ENCODE results near the gene TIGD1.

The TIGD1 gene

DNA sequence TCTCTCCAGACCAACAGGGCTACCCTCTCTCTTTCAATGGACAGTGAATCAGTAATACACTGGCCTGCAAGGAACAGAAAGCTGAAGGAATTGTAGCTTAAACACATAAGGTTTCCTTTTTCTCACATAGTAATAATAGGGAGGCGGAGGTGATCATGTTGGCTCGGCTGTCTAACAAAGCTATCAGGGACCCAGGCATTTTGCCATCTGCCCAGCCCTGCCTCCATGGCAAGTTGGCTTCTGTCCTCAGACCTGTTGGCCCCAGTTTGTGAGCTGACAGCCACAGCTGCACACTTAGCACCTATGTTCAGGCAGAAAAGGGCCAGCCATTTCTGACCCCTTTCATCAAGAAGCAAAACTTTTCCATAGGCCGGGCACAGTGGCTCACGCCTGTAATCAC lies 12.9 kb downstream of the TIGD1 start:
- Histone ChIP-seq H2AFZ (ENCODE audit: low read depth) (no peak overlapping the region), H3K36me3 (ENCODE audit: insufficient read depth) (no peaks in the 10 kb centered on the region), H3K27me3 (ENCODE audit: insufficient read depth, low read depth) (peaks cover 2% of the 10 kb centered on the region; the same call in 1 of the 2 replicates), H3K27ac (no peak overlapping the region), H3K79me2 (ENCODE audit: insufficient read depth, low read depth) (no peaks in the 10 kb centered on the region), H3K4me2 (no peak overlapping the region), H3K9ac (no peak overlapping the region), H4K20me1 (ENCODE audit: insufficient read depth) (no peaks in the 10 kb centered on the region), H3K4me3 (IDR thresholded peaks at IDR 0.05; ENCODE audit: insufficient read depth, low read depth, low read length) (no peak overlapping the region), H3K4me1 (ENCODE audit: low read depth, poor library complexity, severe bottlenecking) (no peaks in the 10 kb centered on the region)
- TF ChIP-seq, protein P1, sequence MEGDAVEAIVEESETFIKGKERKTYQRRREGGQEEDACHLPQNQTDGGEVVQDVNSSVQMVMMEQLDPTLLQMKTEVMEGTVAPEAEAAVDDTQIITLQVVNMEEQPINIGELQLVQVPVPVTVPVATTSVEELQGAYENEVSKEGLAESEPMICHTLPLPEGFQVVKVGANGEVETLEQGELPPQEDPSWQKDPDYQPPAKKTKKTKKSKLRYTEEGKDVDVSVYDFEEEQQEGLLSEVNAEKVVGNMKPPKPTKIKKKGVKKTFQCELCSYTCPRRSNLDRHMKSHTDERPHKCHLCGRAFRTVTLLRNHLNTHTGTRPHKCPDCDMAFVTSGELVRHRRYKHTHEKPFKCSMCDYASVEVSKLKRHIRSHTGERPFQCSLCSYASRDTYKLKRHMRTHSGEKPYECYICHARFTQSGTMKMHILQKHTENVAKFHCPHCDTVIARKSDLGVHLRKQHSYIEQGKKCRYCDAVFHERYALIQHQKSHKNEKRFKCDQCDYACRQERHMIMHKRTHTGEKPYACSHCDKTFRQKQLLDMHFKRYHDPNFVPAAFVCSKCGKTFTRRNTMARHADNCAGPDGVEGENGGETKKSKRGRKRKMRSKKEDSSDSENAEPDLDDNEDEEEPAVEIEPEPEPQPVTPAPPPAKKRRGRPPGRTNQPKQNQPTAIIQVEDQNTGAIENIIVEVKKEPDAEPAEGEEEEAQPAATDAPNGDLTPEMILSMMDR (conservative IDR thresholded peaks at IDR 0.05; ENCODE audit: low read depth, low read length) = no peak

DNA sequence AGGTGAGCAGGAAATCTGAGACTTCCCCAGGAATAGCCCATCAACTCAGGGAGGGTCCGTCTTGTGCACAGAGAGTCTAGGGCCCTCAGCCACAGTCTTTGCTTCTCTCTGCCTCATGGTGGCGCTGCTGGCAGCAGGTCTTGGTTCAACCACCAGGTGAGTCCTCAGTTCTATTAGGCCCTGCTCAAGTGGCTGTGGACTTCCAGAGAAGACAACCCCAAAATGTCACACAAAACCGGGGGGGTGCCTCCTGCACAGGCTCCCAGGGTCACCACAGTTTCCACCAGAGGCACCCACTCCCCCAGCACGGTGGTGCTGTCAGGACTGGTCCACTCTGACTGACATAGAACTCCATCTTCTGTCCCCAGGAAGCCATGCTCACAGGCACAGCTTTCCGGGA lies 13.3 kb downstream of the TIGD1 start:
- Histone ChIP-seq H3K36me3 (ENCODE audit: insufficient read depth) (no peaks in the 10 kb centered on the region), H3K27me3 (ENCODE audit: insufficient read depth, low read depth) (peaks cover 2% of the 10 kb centered on the region; the same call in 1 of the 2 replicates), H3K79me2 (ENCODE audit: insufficient read depth, low read depth) (no peaks in the 10 kb centered on the region), H3K9ac (no peak overlapping the region), H3K4me3 (IDR thresholded peaks at IDR 0.05; ENCODE audit: insufficient read depth, low read depth, low read length) (no peak overlapping the region), H4K20me1 (ENCODE audit: insufficient read depth) (no peaks in the 10 kb centered on the region), H3K27ac (no peak overlapping the region), H2AFZ (ENCODE audit: low read depth) (no peak overlapping the region), H3K4me2 (no peak overlapping the region), H3K4me1 (ENCODE audit: low read depth, poor library complexity, severe bottlenecking) (no peaks in the 10 kb centered on the region)
- TF ChIP-seq, protein P1 (conservative IDR thresholded peaks at IDR 0.05; ENCODE audit: low read depth, low read length) = peak; percentile 41

DNA sequence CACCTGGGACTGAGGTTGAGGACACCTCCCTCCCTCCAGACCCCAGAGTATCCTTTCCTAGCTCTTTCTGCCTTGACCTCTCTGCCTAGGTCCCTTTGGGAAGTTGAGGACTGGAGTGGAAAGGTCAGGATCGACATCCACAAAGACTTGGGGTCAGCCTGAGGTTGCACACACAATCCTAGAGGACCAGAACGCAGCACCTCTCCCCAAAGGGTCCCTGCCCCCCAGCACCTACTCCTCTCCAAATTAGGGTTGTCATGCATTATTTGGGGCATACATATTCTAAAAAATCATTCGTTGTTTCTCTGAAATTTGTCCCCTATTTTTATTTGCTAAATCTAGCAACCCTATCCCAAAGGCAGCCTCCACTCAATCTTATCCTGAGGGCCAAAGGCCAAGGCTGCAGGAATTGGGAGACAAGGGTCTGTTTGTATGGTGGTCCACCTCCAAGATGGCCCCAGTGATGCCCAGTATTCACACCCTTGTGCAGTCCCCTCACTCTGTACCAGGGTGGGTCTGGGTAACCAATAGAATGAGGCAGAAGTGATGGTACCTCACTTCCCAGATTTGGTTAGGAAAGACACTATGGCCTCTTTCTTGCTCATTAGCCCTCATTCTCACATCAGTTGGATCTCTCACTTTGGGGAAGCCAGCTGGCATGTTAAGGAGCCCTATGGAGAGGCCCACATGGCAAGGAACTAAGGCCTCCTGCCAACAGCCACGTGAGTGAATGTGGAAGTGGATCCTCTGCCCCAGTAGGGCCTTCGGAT lies 14.4 kb downstream of the TIGD1 start:
- H3K4me1 ChIP-seq (ENCODE audit: low read depth, poor library complexity, severe bottlenecking) = no peaks in the 10 kb centered on the region
- H3K27me3 ChIP-seq (ENCODE audit: insufficient read depth, low read depth) = peaks cover 2% of the 10 kb centered on the region; the same call in 1 of the 2 replicates
- H2AFZ ChIP-seq (ENCODE audit: low read depth) = no peak overlapping the region
- no peaks in the 10 kb centered on the region for H3K79me2 ChIP-seq (ENCODE audit: insufficient read depth, low read depth)
- no peaks in the 10 kb centered on the region for H3K36me3 ChIP-seq (ENCODE audit: insufficient read depth)
- H3K9ac ChIP-seq = no peak overlapping the region
- H3K27ac ChIP-seq = no peak overlapping the region
- H3K4me3 ChIP-seq (IDR thresholded peaks at IDR 0.05; ENCODE audit: insufficient read depth, low read depth, low read length) = no peak overlapping the region
- TF ChIP-seq, protein P1 (conservative IDR thresholded peaks at IDR 0.05; ENCODE audit: low read depth, low read length) = no peak
- no peaks in the 10 kb centered on the region for H4K20me1 ChIP-seq (ENCODE audit: insufficient read depth)
- H3K4me2 ChIP-seq = no peak overlapping the region

DNA sequence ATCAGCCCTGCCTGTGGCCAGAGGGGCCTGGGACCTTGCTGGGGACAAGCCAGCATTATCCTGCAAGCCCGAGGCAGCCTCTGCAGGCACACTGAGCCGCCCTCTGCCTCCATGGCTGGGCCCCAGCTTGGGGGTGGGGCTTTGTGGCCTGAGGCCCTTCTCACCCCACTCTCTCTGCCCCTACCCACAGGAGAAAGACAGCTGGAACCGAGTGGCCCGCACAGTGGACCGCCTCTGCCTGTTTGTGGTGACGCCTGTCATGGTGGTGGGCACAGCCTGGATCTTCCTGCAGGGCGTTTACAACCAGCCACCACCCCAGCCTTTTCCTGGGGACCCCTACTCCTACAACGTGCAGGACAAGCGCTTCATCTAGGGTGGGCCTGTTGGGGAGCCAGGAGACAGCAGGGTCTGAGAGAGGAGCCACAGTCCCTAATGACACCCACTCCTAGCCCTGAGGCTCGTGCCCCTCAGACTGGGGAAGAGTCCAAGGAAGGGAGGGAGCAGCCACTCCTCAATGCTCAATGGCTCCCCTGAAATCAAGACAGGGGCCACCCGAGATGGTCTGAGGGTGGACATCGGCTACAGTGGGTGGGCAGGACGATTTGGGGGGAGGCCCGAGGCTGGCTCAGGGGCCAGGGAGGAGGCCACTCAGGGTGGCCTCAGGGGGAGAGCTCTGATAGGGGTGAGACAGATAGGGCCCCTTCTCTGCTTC lies 15.3 kb downstream of the TIGD1 start:
- Histone ChIP-seq H3K4me2 (no peak overlapping the region), H3K27me3 (ENCODE audit: insufficient read depth, low read depth) (peaks cover 2% of the 10 kb centered on the region; the same call in 1 of the 2 replicates), H2AFZ (ENCODE audit: low read depth) (no peak overlapping the region), H3K4me3 (IDR thresholded peaks at IDR 0.05; ENCODE audit: insufficient read depth, low read depth, low read length) (no peak overlapping the region), H3K27ac (no peak overlapping the region), H4K20me1 (ENCODE audit: insufficient read depth) (no peaks in the 10 kb centered on the region), H3K36me3 (ENCODE audit: insufficient read depth) (no peaks in the 10 kb centered on the region), H3K9ac (no peak overlapping the region), H3K4me1 (ENCODE audit: low read depth, poor library complexity, severe bottlenecking) (no peaks in the 10 kb centered on the region), H3K79me2 (ENCODE audit: insufficient read depth, low read depth) (no peaks in the 10 kb centered on the region)
- TF ChIP-seq, protein P1 (conservative IDR thresholded peaks at IDR 0.05; ENCODE audit: low read depth, low read length) = no peak

Measured in KMS-11 (cell line).